Naive thymus-derived CD4-positive, alpha-beta T cell (primary cell): Measurements from ENCODE around the gene TSPAN31. TPM values are rescaled to one million over a fixed set of nuclear protein-coding genes. Genes with fewer than 3 reads are reported as not detected.

Experiments
- ATAC-seq: fragments of 150-1000 bp; cut with Tn5 transposase; 2 replicates; pipeline ENCODE4 v1.10.0; 2021; ENCODE audit warnings: mild to moderate bottlenecking, moderate library complexity
- CTCF ChIA-PET: fragments of 350-600 bp; sonication (Branson Sonifier 250); formaldehyde crosslinking; loops from one replicate; lab custom pipeline; 2021; ENCODE audit warnings: antibody characterized with exemption; lab: Charles Lee
- POLR2A ChIA-PET: fragments of 350-600 bp; sonication (Branson Sonifier 250); formaldehyde crosslinking; loops from one replicate; lab custom pipeline; 2021; ENCODE audit warnings: antibody characterized with exemption, inconsistent platforms; lab: Charles Lee
- DNase-seq, 9 donors: peaks; one replicate each; pipeline versions ENCODE4 v3.0.0 to v3.0.0-alpha.2; 2020 to 2022; ENCODE audit warnings: mixed read lengths in 1 of 9
- H3K27ac ChIP-seq: one replicate; pipeline ENCODE4 v1.7.0; 2013; ENCODE audit warnings: mild to moderate bottlenecking, low read depth, low read length, moderate library complexity
- H3K27me3 ChIP-seq, 2 donors: one replicate each; pipeline ENCODE4 v1.7.0; 2013; ENCODE audit warnings: low read length in 2 of 2, mild to moderate bottlenecking in 2 of 2, moderate library complexity in 2 of 2; ENCODE audit not compliant: control insufficient read depth in 2 of 2, insufficient read depth in 2 of 2
- H3K36me3 ChIP-seq, 3 experiments: 1 replicate in 2 of 3; 2 replicates in 1 of 3; pipeline ENCODE4 v1.7.0; 2013; ENCODE audit warnings: low read length in 3 of 3, mild to moderate bottlenecking in 3 of 3, moderate library complexity in 1 of 3; ENCODE audit not compliant: insufficient read depth in 3 of 3, control insufficient read depth in 2 of 3
- H3K4me1 ChIP-seq, 2 donors: one replicate each; pipeline ENCODE4 v1.7.0; 2013; ENCODE audit warnings: low read length in 2 of 2, mild to moderate bottlenecking in 2 of 2, moderate library complexity in 1 of 2; ENCODE audit not compliant: control insufficient read depth in 2 of 2, insufficient read depth in 2 of 2
- H3K4me3 ChIP-seq: 2 replicates; pipeline ENCODE4 v1.7.0; 2013; ENCODE audit warnings: mild to moderate bottlenecking, low read length
- H3K9me3 ChIP-seq, 3 experiments: 1 replicate in 2 of 3; 2 replicates in 1 of 3; pipeline ENCODE4 v1.7.0; 2013; ENCODE audit warnings: low read length in 3 of 3; ENCODE audit not compliant: control insufficient read depth in 2 of 3
- H3K27ac Mint-ChIP-seq, 9 donors: one replicate each; pipeline ENCODE4 v1.8.0; 2020 to 2022; ENCODE audit warnings: mixed read lengths in 9 of 9, mild to moderate bottlenecking in 8 of 9, moderate library complexity in 5 of 9, inconsistent platforms in 2 of 9
- H3K27me3 Mint-ChIP-seq, 5 donors: one replicate each; pipeline ENCODE4 v1.8.0; 2021 to 2022; ENCODE audit warnings: mixed read lengths in 5 of 5, mild to moderate bottlenecking in 1 of 5
- H3K36me3 Mint-ChIP-seq, 5 donors: one replicate each; pipeline ENCODE4 v1.8.0; 2020 to 2022; ENCODE audit warnings: mixed read lengths in 5 of 5, mild to moderate bottlenecking in 3 of 5, inconsistent platforms in 1 of 5
- H3K4me1 Mint-ChIP-seq, 7 donors: one replicate each; pipeline ENCODE4 v1.8.0; 2020 to 2022; ENCODE audit warnings: mixed read lengths in 7 of 7, mild to moderate bottlenecking in 3 of 7, inconsistent platforms in 1 of 7
- H3K4me3 Mint-ChIP-seq, 10 donors: one replicate each; pipeline ENCODE4 v1.8.0; 2020 to 2022; ENCODE audit warnings: mild to moderate bottlenecking in 10 of 10, mixed read lengths in 10 of 10, moderate library complexity in 6 of 10, inconsistent platforms in 2 of 10
- H3K9me3 Mint-ChIP-seq, 11 donors: one replicate each; pipeline ENCODE4 v1.8.0; 2020 to 2022; ENCODE audit warnings: mixed read lengths in 11 of 11, mild to moderate bottlenecking in 4 of 11, inconsistent platforms in 1 of 11, moderate library complexity in 1 of 11
- intact Hi-C, 2 donors: fragments of 100-400 bp; cut with micrococcal nuclease; formaldehyde crosslinking; loops; one replicate each; pipeline ENCODE4 v1.15.1; 2023
- polyA plus RNA-seq, 2 donors: library from polyadenylated mRNA; unstranded; fragments of 300-500 nt; fragmentation: Illumina TruSeq; gene quantifications; one replicate each; pipeline ENCODE4 v1.2.3, GENCODE V29; 2021
- total RNA-seq, 6 experiments: library from RNA in 5 of 6; stranded (reverse) in 5 of 6; gene quantifications; 1 replicate in 5 of 6; 2 replicates in 1 of 6; pipeline ENCODE4 v1.2.3 and lab custom pipeline; 2021 to 2026

The TSPAN31 gene
- total and polyA plus RNA-seq, 7 experiments from 2014 or later, result 12.3 to 50.5 (median 23.2) TPM

DNA sequence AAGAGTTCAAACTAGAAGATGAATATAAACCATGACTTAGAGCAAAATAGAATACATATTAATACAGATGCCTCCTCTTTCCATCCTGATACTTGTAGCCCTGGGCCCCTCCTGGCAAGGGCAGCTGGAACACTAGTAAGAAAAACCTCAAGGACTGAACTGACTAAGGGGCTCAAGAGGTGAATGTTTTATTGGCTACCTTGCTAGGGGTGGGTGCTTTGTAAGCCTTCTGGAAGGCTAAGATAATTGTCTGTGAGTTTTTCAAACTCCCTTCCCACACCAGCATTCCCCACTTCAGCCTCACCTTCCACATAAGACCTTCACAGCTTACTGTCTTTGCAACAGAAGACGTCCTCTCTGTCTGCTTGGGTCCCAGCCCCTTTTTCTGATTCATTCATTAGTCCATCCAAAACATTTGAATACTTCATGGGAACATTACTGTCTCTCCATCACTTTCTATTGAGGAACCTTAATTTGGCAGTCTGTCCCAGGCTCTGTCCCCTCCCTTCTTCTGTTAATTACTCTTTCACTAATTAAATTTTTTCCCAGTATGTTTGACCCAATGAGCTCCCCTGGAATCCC is 9.0 kb downstream of the TSPAN31 start:
- POLR2A ChIA-PET, result interaction anchor here (0.6 to 3.3 kb wide), 4 partner anchors 9 to 283 kb away, joined by 3 to 17 read pairs (median 6); partner anchors contain the start of gene TSPAN31
- peak overlapping the region; percentile 85 for H3K27ac ChIP-seq
- intact Hi-C loops, result loop anchor here (2.0 to 10.0 kb wide), 9 partner anchors 13 to 1929 kb away; partner anchors contain the start of genes ARHGAP9 (in 1 of the 2), CTDSP2 (in 1 of the 2), DNAJC14 (in 1 of the 2) and NAB2 (in 1 of the 2)
- DNase-seq (no peak), ATAC-seq (no peak)
- no peaks in the 10 kb centered on the region for H3K9me3 ChIP-seq
- peak overlapping the region; percentile 82 to 99 (median 93) for H3K4me3 Mint-ChIP-seq
- peaks cover 0 to 2% (median 0%) of the 10 kb centered on the region in 5 donors for H3K27me3 Mint-ChIP-seq
- H3K9me3 Mint-ChIP-seq, result peaks cover 0 to 2% (median 0%) of the 10 kb centered on the region in 11 donors
- H3K4me1 Mint-ChIP-seq, result peaks cover 40 to 67% (median 62%) of the 10 kb centered on the region in 7 donors
- peaks cover 3 to 31% (median 7%) of the 10 kb centered on the region in 5 donors for H3K36me3 Mint-ChIP-seq
- H3K4me1 ChIP-seq, result peaks cover 35 to 43% of the 10 kb centered on the region in 2 donors
- CTCF ChIA-PET, result interaction anchor here (0.6 to 1.0 kb wide), 3 partner anchors 11 to 145 kb away, joined by 3 read pairs; no protein-coding TSS in a partner anchor
- peak overlapping the region; percentile 86 to 99 (median 93) for H3K27ac Mint-ChIP-seq
- no peaks in the 10 kb centered on the region for H3K27me3 ChIP-seq
- H3K36me3 ChIP-seq, result peaks cover 0 to 20% (median 0%) of the 10 kb centered on the region in 3 experiments
- peak overlapping the region; percentile 56 for H3K4me3 ChIP-seq

- DNase-seq (peak; percentile 63 to 92 (median 81)), ATAC-seq (peak; percentile 60)
- Histone ChIP-seq H3K27ac (peak within 1 kb of the TSS; percentile 85), H3K36me3 (peaks cover 0 to 18% (median 0%) of the 10 kb centered on the region in 3 experiments), H3K4me3 (peak within 1 kb of the TSS; percentile 61), H3K9me3 (no peaks in the 10 kb centered on the region), H3K4me1 (peaks cover 35 to 45% of the 10 kb centered on the region in 2 donors), H3K27me3 (no peaks in the 10 kb centered on the region)
- ChIA-PET POLR2A (interaction anchor here (0.7 to 3.3 kb wide), 4 partner anchors 10 to 162 kb away, joined by 3 to 17 read pairs (median 6); partner anchors contain the start of genes CYP27B1 and TSPAN31), CTCF (interaction anchor here (0.6 to 2.5 kb wide), 3 partner anchors 10 to 144 kb away, joined by 3 to 10 read pairs (median 3); no protein-coding TSS in a partner anchor)
- Mint-ChIP-seq H3K4me3 (peak within 1 kb of the TSS; percentile 86 to 99 (median 94)), H3K4me1 (peaks cover 46 to 73% (median 68%) of the 10 kb centered on the region in 7 donors), H3K27me3 (peaks cover 0 to 2% (median 0%) of the 10 kb centered on the region in 5 donors), H3K9me3 (peaks cover 0 to 2% (median 0%) of the 10 kb centered on the region in 11 donors), H3K36me3 (peaks cover 4 to 31% (median 11%) of the 10 kb centered on the region in 5 donors), H3K27ac (peak within 1 kb of the TSS; percentile 87 to 99 (median 93))
- intact Hi-C loops, result loop anchor here (2.0 to 10.0 kb wide), 8 partner anchors 14 to 1930 kb away; partner anchors contain the start of genes ARHGAP9 (in 1 of the 2), DNAJC14 (in 1 of the 2), NAB2 (in 1 of the 2) and PRIM1 (in 1 of the 2)
Measured at GRCh38 chr12:57754411-57755193, 9.8 kb downstream of the TSPAN31 start, which contains the start of gene MARCHF9. TSS of gene MARCHF9 (plus strand) at chr12:57755103. CDS start at chr12:57755529, 426 bp downstream.

DNA sequence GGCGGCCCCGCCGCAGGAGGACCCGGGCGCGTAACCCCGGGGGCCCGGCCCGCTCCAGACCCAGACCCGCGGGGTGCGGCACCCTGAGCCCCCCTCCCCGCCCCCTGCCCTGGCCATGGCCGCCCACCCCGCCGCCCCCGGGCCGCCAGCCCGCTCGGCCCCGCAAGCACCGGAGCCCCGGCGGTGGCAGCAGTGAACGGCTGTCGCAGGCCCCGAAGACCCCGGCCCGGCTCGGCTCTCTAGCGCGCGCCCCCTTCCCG is 10.3 kb downstream of the TSPAN31 start:
- H3K4me1 Mint-ChIP-seq, result peaks cover 49 to 77% (median 72%) of the 10 kb centered on the region in 7 donors
- ATAC-seq (no peak), DNase-seq (no peak)
- Histone ChIP-seq H3K9me3 (no peaks in the 10 kb centered on the region), H3K4me1 (peaks cover 35 to 49% of the 10 kb centered on the region in 2 donors), H3K36me3 (peaks cover 0 to 18% (median 0%) of the 10 kb centered on the region in 3 experiments), H3K27me3 (no peaks in the 10 kb centered on the region), H3K4me3 (no peak overlapping the region), H3K27ac (peak overlapping the region; percentile 85)
- H3K27me3 Mint-ChIP-seq, result peaks cover 0 to 2% (median 0%) of the 10 kb centered on the region in 5 donors
- ChIA-PET POLR2A (interaction anchor here (0.7 to 3.3 kb wide), 2 partner anchors 12 to 14 kb away, joined by 4 to 17 read pairs; partner anchors contain the start of gene CYP27B1), CTCF (interaction anchor here (2.1 to 2.5 kb wide), 3 partner anchors 12 to 143 kb away, joined by 5 to 14 read pairs (median 10); partner anchors contain the start of genes CYP27B1 and TSFM)
- peak overlapping the region in 5 of 10 donors; percentile 35 to 95 (median 54) for H3K4me3 Mint-ChIP-seq
- H3K36me3 Mint-ChIP-seq, result peaks cover 4 to 31% (median 11%) of the 10 kb centered on the region in 5 donors
- H3K27ac Mint-ChIP-seq, result no peak overlapping the region
- intact Hi-C loops, result loop anchor here (2.0 to 10.0 kb wide), 4 partner anchors 14 to 1930 kb away; partner anchors contain the start of genes DNAJC14 (in 1 of the 2) and PRIM1 (in 1 of the 2)
- H3K9me3 Mint-ChIP-seq, result peaks cover 0 to 2% (median 0%) of the 10 kb centered on the region in 11 donors

- Histone ChIP-seq H3K4me3 (peak overlapping the region; percentile 61), H3K27me3 (no peaks in the 10 kb centered on the region), H3K9me3 (no peaks in the 10 kb centered on the region), H3K27ac (peak overlapping the region; percentile 85), H3K36me3 (peaks cover 0 to 18% (median 0%) of the 10 kb centered on the region in 3 experiments), H3K4me1 (peaks cover 35 to 49% of the 10 kb centered on the region in 2 donors)
- Mint-ChIP-seq H3K36me3 (peaks cover 4 to 25% (median 6%) of the 10 kb centered on the region in 5 donors), H3K9me3 (peaks cover 0 to 2% (median 0%) of the 10 kb centered on the region in 11 donors), H3K27ac (peak overlapping the region; percentile 5 to 91 (median 89)), H3K4me1 (peaks cover 47 to 71% (median 66%) of the 10 kb centered on the region in 7 donors), H3K27me3 (peaks cover 0 to 2% (median 0%) of the 10 kb centered on the region in 5 donors), H3K4me3 (peak overlapping the region; percentile 82 to 95 (median 92))
- intact Hi-C loops, result loop anchor here (1.0 to 10.0 kb wide), 9 partner anchors 10 to 1931 kb away; partner anchors contain the start of genes DNAJC14 (in 1 of the 2), EEF1AKMT3 (in 1 of the 2), METTL1 (in 1 of the 2) and PRIM1 (in 1 of the 2)
- ChIA-PET CTCF (interaction anchor here (0.9 to 2.5 kb wide), 14 partner anchors 9 to 148 kb away, joined by 3 to 14 read pairs (median 6); partner anchors contain the start of genes CYP27B1, EEF1AKMT3, METTL1 and TSFM), POLR2A (interaction anchor here (0.7 to 3.3 kb wide), 11 partner anchors 10 to 140 kb away, joined by 3 to 17 read pairs (median 3); partner anchors contain the start of genes CYP27B1, EEF1AKMT3, METTL1 and TSPAN31)
- DNase-seq (peak in 6 of 9 donors; percentile 35 to 58 (median 42)), ATAC-seq (no peak)
Measured at GRCh38 chr12:57755454-57756372, 10.9 kb downstream of the TSPAN31 start.
